B cell (primary cell): Measurements from ENCODE around the gene TIE1. TPM values are rescaled to one million over a fixed set of nuclear protein-coding genes. Genes with fewer than 3 reads are reported as not detected.

Experiments used
- ATAC-seq: fragments of 200-7000 bp; cut with Tn5 transposase; one replicate; pipeline ENCODE4 v1.10.0; 2021; ENCODE audit warnings: low read depth, mild to moderate bottlenecking, moderate number of reproducible peaks, moderate library complexity
- CTCF ChIA-PET: fragments of 350-600 bp; sonication (Branson Sonifier 250); formaldehyde crosslinking; loops from one replicate; lab custom pipeline; 2021; ENCODE audit warnings: antibody characterized with exemption, inconsistent platforms; lab: Charles Lee
- POLR2A ChIA-PET: fragments of 350-600 bp; sonication (Branson Sonifier 250); formaldehyde crosslinking; loops from one replicate; lab custom pipeline; 2021; ENCODE audit warnings: antibody characterized with exemption; lab: Charles Lee
- DNase-seq: peaks from one replicate; pipeline ENCODE4 v3.0.0; 2013
- H2AFZ ChIP-seq: 2 replicates; pipeline ENCODE4 v1.6.1; 2012; ENCODE audit warnings: mild to moderate bottlenecking, low read depth, low read length; ENCODE audit not compliant: insufficient read depth, poor library complexity, severe bottlenecking
- H3K27ac ChIP-seq, 2 donors: 1 replicate in 1 of 2; 2 replicates in 1 of 2; pipeline ENCODE4 v1.5.1; 2012 to 2013; ENCODE audit warnings: low read length in 2 of 2, mild to moderate bottlenecking in 2 of 2, moderate library complexity in 1 of 2
- H3K27me3 ChIP-seq, 4 experiments: fragments of 200-600 bp in 1 of 4; sonication (generic) in 1 of 4; replicated peaks in 1 of 4; 1 replicate in 2 of 4; 2 replicates in 2 of 4; pipeline versions ENCODE4 v1.6.1 to v1.7.0; 2013 to 2016; ENCODE audit warnings: low read length in 3 of 4, mild to moderate bottlenecking in 2 of 4, mixed read lengths in 1 of 4, moderate library complexity in 1 of 4; ENCODE audit not compliant: insufficient read depth in 4 of 4, control insufficient read depth in 3 of 4; ENCODE audit errors: control extremely low read depth in 1 of 4
- H3K36me3 ChIP-seq, 2 experiments: replicated peaks in 1 of 2; 1 replicate in 1 of 2; 2 replicates in 1 of 2; pipeline versions ENCODE4 v1.6.1 to v1.7.1; 2013; ENCODE audit warnings: low read length in 1 of 2; ENCODE audit not compliant: insufficient read depth in 2 of 2, control insufficient read depth in 1 of 2; ENCODE audit errors: control extremely low read depth in 1 of 2, extremely low read depth in 1 of 2
- H3K4me1 ChIP-seq, 2 donors: fragments of 200-600 bp in 1 of 2; sonication (generic) in 1 of 2; 1 replicate in 1 of 2; 2 replicates in 1 of 2; pipeline versions ENCODE4 v1.5.1 to v1.6.1; 2013 to 2017; ENCODE audit warnings: low read length in 2 of 2; ENCODE audit not compliant: control insufficient read depth in 2 of 2, insufficient read depth in 2 of 2
- H3K4me2 ChIP-seq: replicated peaks from 2 replicates; pipeline ENCODE3; 2012; ENCODE audit warnings: mild to moderate bottlenecking, low read depth, low read length; ENCODE audit not compliant: poor library complexity, severe bottlenecking
- H3K4me3 ChIP-seq, 5 experiments: fragments of 200-600 bp in 1 of 5; sonication (generic) in 1 of 5; 1 replicate in 3 of 5; 2 replicates in 2 of 5; pipeline versions ENCODE4 v1.5.1 to v1.7.0; 2011 to 2016; ENCODE audit warnings: low read length in 4 of 5, mild to moderate bottlenecking in 4 of 5, low read depth in 2 of 5, control low read depth in 1 of 5, moderate library complexity in 1 of 5; ENCODE audit not compliant: insufficient read depth in 1 of 5; ENCODE audit errors: control extremely low read depth in 1 of 5, extremely low read depth in 1 of 5
- H3K79me2 ChIP-seq: fragments of 200-600 bp; sonication (generic); one replicate; pipeline ENCODE4 v1.6.0; 2016; ENCODE audit warnings: low read length; ENCODE audit not compliant: control insufficient read depth, insufficient read depth
- H3K9ac ChIP-seq: fragments of 200-600 bp; sonication (generic); 2 replicates; pipeline ENCODE4 v1.6.1; 2017; ENCODE audit warnings: mild to moderate bottlenecking, low read length, moderate library complexity
- H3K9me3 ChIP-seq, 3 donors: one replicate each; pipeline versions ENCODE4 v1.6.1 to v1.7.1; 2013; ENCODE audit warnings: low read length in 2 of 3; ENCODE audit not compliant: control insufficient read depth in 2 of 3, insufficient read depth in 1 of 3; ENCODE audit errors: control extremely low read depth in 1 of 3
- H4K20me1 ChIP-seq: 2 replicates; pipeline ENCODE4 v1.6.0; 2012; ENCODE audit warnings: mild to moderate bottlenecking, low read length; ENCODE audit not compliant: insufficient read depth, control insufficient read depth, poor library complexity, severe bottlenecking
- H3K27ac Mint-ChIP-seq: one replicate; pipeline ENCODE4 v1.8.0; 2021; ENCODE audit warnings: mixed read lengths
- H3K27me3 Mint-ChIP-seq: one replicate; pipeline ENCODE4 v1.8.0; 2021; ENCODE audit warnings: mixed read lengths
- H3K4me1 Mint-ChIP-seq: one replicate; pipeline ENCODE4 v1.8.0; 2021; ENCODE audit warnings: mixed read lengths
- H3K4me3 Mint-ChIP-seq: one replicate; pipeline ENCODE4 v1.8.0; 2021; ENCODE audit warnings: mixed read lengths
- H3K9me3 Mint-ChIP-seq: one replicate; pipeline ENCODE4 v1.8.0; 2022; ENCODE audit warnings: mixed read lengths; ENCODE audit not compliant: insufficient read depth
- EZH2 ChIP-seq: IDR thresholded peaks from 2 replicates; pipeline ENCODE4 v1.6.1; 2012; ENCODE audit warnings: borderline replicate concordance, low read depth, mild to moderate bottlenecking, moderate library complexity, low read length; ENCODE audit not compliant: insufficient read depth, poor library complexity, severe bottlenecking
- WGBS: methylation state at CpG from one replicate; pipeline ENCODE4 v1.1.5; 2013; ENCODE audit warnings: missing lambda C conversion rate; ENCODE audit not compliant: insufficient coverage; 5-methylcytosine and 5-hydroxymethylcytosine counted together
- intact Hi-C: fragments of 100-400 bp; cut with micrococcal nuclease; formaldehyde crosslinking; loops from one replicate; pipeline ENCODE4 v1.10.0; 2022
- polyA plus RNA-seq: library from polyadenylated mRNA; depleted of rRNA; stranded (reverse); fragments of >200 nt; gene quantifications from 2 replicates; pipeline ENCODE4 v1.2.3, GENCODE V29; 2012
- total RNA-seq, 2 donors: library from RNA; stranded (reverse); fragments of 120-200 nt in 1 of 2; gene quantifications; 1 replicate in 1 of 2; 2 replicates in 1 of 2; pipeline versions ENCODE4 v1.2.3 to v1.2.4, GENCODE V29; 2013 to 2022
- TF ChIP-seq, protein P1 (sequence below): fragments of 200-600 bp; IDR thresholded peaks from one replicate; pipeline ENCODE4 v1.8.0; 2022; ENCODE audit warnings: antibody characterized with exemption, mild to moderate bottlenecking

The TIE1 gene
- total and polyA plus RNA-seq, 2 donors (not counting 1 experiment from before 2014, with no cell fraction given) = 0.10 TPM; not detected in 1

DNA sequence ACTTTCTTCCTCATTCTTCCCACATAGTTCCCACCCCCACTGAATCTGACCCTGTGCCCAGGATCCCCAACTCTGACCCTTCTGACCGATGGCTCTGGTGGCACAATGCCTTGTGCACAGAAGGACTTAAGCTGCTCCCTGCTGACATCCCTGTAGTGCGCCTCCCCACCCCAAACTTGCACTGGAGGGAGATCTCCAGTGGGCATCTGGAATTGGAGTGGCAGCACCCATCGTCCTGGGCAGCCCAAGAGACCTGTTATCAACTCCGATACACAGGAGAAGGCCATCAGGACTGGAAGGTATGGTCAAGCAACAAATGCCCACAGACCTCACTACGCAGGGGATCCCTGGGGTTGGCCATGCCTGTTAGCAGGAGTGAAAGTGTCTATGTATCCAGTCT, 45.9 kb downstream of the TIE1 start:
- H3K4me2 ChIP-seq = no peak overlapping the region
- Mint-ChIP-seq H3K4me1 (peaks cover 13% of the 10 kb centered on the region), H3K9me3 (no peaks in the 10 kb centered on the region), H3K27me3 (no peaks in the 10 kb centered on the region), H3K4me3 (no peak overlapping the region), H3K27ac (no peak overlapping the region)
- H3K36me3 ChIP-seq = no peaks in the 10 kb centered on the region
- ChIA-PET POLR2A (no interaction called here), CTCF (no interaction called here)
- H3K27me3 ChIP-seq = no peaks in the 10 kb centered on the region
- DNase-seq (no peak), ATAC-seq (no peak)
- no peak overlapping the region for H3K4me3 ChIP-seq
- H3K27ac ChIP-seq = no peak overlapping the region
- peaks cover 4 to 5% of the 10 kb centered on the region in 2 donors for H3K4me1 ChIP-seq
- TF ChIP-seq, protein P1, sequence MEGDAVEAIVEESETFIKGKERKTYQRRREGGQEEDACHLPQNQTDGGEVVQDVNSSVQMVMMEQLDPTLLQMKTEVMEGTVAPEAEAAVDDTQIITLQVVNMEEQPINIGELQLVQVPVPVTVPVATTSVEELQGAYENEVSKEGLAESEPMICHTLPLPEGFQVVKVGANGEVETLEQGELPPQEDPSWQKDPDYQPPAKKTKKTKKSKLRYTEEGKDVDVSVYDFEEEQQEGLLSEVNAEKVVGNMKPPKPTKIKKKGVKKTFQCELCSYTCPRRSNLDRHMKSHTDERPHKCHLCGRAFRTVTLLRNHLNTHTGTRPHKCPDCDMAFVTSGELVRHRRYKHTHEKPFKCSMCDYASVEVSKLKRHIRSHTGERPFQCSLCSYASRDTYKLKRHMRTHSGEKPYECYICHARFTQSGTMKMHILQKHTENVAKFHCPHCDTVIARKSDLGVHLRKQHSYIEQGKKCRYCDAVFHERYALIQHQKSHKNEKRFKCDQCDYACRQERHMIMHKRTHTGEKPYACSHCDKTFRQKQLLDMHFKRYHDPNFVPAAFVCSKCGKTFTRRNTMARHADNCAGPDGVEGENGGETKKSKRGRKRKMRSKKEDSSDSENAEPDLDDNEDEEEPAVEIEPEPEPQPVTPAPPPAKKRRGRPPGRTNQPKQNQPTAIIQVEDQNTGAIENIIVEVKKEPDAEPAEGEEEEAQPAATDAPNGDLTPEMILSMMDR = no peak
- no peak for TF ChIP-seq EZH2
- H3K9ac ChIP-seq = no peak overlapping the region
- no peaks in the 10 kb centered on the region for H4K20me1 ChIP-seq
- 92% methylated on average over 4 of the region's 5 CpGs for WGBS
- H2AFZ ChIP-seq = no peak overlapping the region
- no peaks in the 10 kb centered on the region for H3K79me2 ChIP-seq
- intact Hi-C loops = no loop called here
- H3K9me3 ChIP-seq = no peaks in the 10 kb centered on the region

DNA sequence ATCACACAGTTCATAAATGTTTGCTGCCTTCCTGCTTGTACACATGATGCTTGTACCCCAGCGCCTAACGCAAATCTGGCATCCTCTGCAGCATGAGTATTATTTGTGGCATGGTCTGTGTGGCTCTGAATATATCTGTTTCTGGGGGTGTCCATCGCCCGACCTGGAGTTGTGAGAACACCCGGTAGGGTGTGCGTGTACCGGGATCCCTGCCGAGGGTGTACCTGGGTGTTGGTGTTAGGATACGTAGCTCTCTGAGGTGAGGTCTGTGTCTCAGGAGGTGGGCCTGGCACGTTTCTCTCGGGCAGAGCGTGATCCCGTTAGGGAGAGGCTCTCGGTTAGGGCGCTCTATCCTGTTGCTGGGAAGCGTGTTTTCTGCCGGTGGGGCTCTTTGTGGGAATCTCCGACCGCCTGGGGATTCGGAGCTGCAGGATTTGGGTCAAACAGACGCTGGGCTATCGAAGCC, 47.6 kb downstream of the TIE1 start:
- ChIA-PET POLR2A (interaction anchor here (2.0 kb wide), 1 partner anchor 10 kb away, joined by 6 read pairs; the partner anchor contains the start of gene CDC20), CTCF (interaction anchor here (0.9 kb wide), 1 partner anchor 109 kb away, joined by 3 read pairs; no protein-coding TSS in a partner anchor)
- ATAC-seq (no peak), DNase-seq (no peak)
- H3K36me3 ChIP-seq = no peaks in the 10 kb centered on the region
- Mint-ChIP-seq H3K27ac (peak overlapping the region; percentile 53), H3K4me3 (peak overlapping the region; percentile 69), H3K9me3 (no peaks in the 10 kb centered on the region), H3K4me1 (peaks cover 13% of the 10 kb centered on the region), H3K27me3 (no peaks in the 10 kb centered on the region)
- TF ChIP-seq, protein P1 = no peak
- no peak for TF ChIP-seq EZH2
- H3K27ac ChIP-seq = peak overlapping the region in 1 of 2 donors; percentile 87
- H2AFZ ChIP-seq = peak overlapping the region; percentile 59
- H3K9ac ChIP-seq = peak overlapping the region; percentile 47
- intact Hi-C loops = no loop called here
- H3K79me2 ChIP-seq = no peaks in the 10 kb centered on the region
- no peaks in the 10 kb centered on the region for H4K20me1 ChIP-seq
- no peaks in the 10 kb centered on the region for H3K27me3 ChIP-seq
- no peaks in the 10 kb centered on the region for H3K9me3 ChIP-seq
- peak overlapping the region in 4 of 5 experiments; percentile 24 to 64 (median 44) for H3K4me3 ChIP-seq
- WGBS = 91% methylated on average over 22 of the region's 22 CpGs
- H3K4me1 ChIP-seq = peaks cover 4 to 5% of the 10 kb centered on the region in 2 donors
- H3K4me2 ChIP-seq = peak overlapping the region; percentile 67
